Skin epidermis (tissue), 12 donors: ENCODE results near the gene RGS12.

ENCODE experiments used
- H3K27ac ChIP-seq, 21 experiments: fragments of 200-600 bp; sonication (generic) in 11 of 21; one replicate each; pipeline ENCODE4 v1.5.0; 2020; ENCODE audit warnings: mild to moderate bottlenecking in 3 of 21, inconsistent platforms in 2 of 21, moderate library complexity in 2 of 21
- H3K4me3 ChIP-seq, 7 experiments: fragments of 200-600 bp; sonication (generic) in 2 of 7; one replicate each; pipeline ENCODE4 v1.5.0; 2020; ENCODE audit warnings: inconsistent platforms in 2 of 7, mild to moderate bottlenecking in 2 of 7, moderate library complexity in 1 of 7

Gene RGS12

DNA sequence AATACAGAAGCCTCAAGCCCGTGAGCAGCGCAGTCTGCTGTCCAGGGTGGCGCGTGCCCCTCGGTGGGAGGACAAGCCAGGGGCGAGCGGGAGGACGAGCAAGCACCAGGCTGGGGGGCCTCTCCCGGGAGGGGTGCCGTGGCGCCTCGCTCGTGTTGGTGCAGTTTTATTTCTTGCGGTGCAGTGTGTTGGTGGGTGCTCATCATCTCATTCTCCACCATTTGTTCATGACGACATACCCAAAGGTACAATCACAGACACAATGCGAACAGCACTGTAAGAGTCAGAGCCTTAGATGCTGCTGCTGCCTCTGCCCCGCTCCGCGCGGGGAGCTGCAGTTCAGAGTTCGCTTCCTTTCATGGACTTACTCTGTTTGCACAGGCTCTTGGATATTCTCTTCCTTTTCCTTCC lies 30.3 kb downstream of the RGS12 start:
- H3K27ac ChIP-seq = no peak overlapping the region
- H3K4me3 ChIP-seq = no peak overlapping the region

DNA sequence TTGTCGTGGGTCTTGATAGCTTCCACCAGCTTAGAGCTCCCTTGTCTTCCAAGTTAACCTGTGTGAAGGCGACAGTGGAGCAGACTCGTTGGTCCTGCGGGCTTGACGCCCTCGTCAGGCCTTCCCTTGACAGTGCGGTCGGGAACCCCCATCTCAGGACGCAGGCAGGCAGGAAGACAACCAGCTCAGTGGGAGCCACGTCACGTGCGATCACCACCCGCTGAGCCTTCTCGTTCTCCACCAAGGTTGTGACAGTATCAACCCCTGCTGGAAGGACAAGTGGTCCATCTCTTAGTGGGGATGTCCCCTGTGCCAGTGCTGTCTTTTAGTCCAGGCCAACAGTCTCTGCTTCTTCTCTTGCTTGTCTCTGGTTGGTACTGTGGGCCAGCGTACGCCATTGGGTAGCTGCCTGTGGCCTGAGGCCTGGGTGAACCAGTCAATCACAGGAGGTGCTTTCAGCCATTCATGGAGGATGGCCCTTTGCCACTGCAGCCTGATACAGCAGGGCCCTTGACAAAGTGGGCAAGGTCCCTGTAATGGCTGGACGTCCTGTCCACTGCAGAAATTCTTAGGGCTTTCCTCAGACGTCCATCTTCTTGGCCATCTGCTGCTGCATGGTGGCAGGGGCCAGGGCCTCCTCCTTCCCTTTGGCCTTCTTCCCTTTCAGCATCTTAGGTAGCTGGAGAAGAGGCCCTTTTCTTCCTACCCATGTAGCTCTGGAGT lies 31.4 kb downstream of the RGS12 start:
- H3K27ac ChIP-seq = no peak overlapping the region
- H3K4me3 ChIP-seq = no peak overlapping the region

DNA sequence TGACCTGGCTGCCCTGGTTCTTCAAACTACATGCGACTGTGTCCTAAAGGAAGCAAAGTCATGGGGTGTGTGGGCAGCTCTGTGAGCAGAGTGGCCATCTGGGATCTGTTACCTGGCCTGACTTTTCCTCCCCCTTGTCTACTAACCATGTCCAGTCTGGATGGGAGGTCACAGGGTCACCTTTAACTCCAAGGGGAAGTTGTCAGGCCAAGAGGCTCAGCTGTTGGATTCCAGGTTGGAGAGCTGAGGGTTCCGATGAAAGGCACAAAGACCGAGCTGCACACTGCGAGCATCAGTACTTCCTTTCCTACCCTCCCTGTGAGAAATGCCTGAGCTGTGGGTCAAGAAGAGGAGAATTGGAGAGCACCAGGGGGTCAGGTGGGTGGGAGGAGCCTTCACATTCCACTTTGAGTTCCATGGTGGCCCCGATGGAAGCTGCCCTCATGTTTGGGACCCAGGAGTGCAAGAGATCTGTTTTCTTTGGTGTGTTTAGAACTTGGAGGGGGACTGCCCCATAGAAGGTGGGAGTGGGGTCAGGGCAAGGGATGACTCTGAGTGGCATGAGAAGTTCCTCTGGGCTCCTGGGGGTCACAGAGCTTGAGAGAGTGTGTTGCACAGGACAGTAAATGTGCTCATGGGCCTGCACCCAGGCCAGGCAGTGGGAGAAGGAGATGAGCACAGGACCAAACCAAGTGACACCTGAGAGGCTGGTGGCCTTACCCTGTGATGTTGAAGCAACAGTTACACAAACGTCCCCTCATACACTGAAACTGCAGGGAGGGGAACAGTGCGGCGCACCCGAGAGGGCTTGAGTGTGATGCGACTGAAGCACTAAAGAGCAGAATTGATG lies 36.2 kb downstream of the RGS12 start:
- H3K27ac ChIP-seq = no peak overlapping the region

GRCh38 chr4:3329887-3330286 lies 37.1 kb downstream of the RGS12 start:
- Histone ChIP-seq H3K27ac (no peak overlapping the region), H3K4me3 (no peak overlapping the region)

More for the DNA sequence above, 36.2 kb downstream of the RGS12 start:
- H3K4me3 ChIP-seq = no peak overlapping the region

- Histone ChIP-seq H3K27ac (no peak overlapping the region), H3K4me3 (no peak overlapping the region)
Measured at GRCh38 chr4:3330707-3331106, 37.9 kb downstream of the RGS12 start.

- Histone ChIP-seq H3K27ac (peak overlapping the region in 1 of 21 experiments; percentile 49), H3K4me3 (no peak overlapping the region)
Measured at GRCh38 chr4:3331511-3332394, 38.9 kb downstream of the RGS12 start.

DNA sequence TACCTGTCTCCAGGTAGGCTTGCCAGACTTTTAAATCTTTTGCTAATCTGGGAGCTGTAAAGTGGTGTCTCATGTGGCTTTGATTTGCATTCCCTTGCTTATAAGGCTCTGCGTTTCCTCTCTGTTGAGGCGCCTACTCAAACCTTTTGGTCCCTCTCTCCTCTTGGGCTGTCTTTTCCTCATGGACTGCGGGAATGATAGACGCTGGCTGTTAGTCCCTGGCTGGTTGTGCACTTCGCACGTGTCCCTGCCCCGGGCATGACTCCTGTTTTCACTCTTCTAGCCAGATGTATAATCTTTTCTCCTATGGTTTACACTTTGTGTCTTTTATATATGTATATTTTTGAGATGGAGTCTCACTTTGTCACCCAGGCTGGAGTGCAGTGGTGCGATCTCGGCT lies 39.7 kb downstream of the RGS12 start:
- H3K27ac ChIP-seq = no peak overlapping the region
- H3K4me3 ChIP-seq = no peak overlapping the region

DNA sequence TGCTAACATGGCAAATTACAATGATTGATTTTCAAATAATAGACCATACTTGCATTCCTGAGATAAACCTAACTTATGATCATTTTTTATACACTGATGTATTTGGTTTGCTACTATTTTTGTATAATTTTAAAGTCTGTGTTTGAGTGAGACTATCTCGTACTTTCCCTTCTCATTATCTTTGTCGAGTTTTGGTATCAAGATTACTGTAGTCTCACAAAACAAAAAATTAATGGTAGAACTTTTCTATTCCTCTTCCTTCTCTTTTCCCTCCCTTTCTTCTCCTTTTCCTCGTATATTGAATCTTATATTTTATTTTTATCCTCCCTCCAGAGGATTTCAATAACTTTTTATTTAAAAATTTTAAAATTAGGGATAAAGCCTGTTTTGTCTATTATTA lies 41.5 kb downstream of the RGS12 start:
- Histone ChIP-seq H3K27ac (no peak overlapping the region), H3K4me3 (no peak overlapping the region)

- Histone ChIP-seq H3K4me3 (no peak overlapping the region), H3K27ac (peak overlapping the region in 1 of 21 experiments; percentile 21)
Measured at GRCh38 chr4:3335385-3335784, 42.6 kb downstream of the RGS12 start.

- no peak overlapping the region for H3K27ac ChIP-seq
- H3K4me3 ChIP-seq = no peak overlapping the region
Measured at GRCh38 chr4:3335982-3336381, 43.2 kb downstream of the RGS12 start.

DNA sequence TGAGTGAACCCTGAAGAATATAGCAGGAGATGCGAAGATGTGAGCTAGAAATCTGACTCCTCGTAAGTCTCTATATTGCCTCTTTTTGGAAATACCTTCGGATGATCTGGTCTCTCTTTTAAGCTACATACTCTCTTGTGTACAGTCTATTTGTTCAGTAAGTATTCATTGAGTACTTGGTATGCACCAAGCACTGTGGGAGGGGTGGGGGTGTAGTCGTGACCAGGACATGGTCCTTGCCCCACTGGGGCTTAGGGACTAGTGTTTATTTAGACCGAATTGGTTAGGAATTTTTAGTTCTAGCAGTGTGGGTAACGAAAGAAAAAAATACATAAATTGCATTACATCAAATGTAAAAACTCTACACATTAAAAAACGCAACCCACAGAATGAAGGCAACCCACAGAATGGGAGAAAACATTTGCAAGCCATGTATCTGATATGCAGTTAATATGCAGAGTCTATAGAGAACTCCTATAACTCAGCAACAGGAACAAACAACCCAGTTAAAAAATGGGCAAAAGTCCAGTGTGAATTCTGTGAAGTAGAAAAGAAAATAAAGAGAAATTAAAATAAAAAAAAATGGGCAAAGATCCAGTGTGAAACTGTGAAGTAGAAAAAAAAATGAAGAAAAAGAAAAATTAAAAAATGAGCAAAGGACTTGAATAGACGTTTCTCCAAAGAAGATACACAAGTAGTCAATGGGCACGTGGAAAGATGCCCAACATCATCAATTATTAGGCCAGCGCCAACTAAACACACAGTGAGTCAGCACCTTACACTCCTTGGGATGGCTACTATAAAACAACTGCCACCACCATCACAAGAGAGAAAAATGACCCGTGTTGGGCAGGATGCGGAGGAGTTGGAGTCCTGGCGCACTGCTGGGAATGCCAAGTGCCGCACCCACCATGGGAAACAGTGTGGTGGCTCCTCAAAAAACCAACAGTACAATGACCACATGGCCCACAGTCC lies 43.8 kb downstream of the RGS12 start:
- Histone ChIP-seq H3K27ac (no peak overlapping the region), H3K4me3 (no peak overlapping the region)

DNA sequence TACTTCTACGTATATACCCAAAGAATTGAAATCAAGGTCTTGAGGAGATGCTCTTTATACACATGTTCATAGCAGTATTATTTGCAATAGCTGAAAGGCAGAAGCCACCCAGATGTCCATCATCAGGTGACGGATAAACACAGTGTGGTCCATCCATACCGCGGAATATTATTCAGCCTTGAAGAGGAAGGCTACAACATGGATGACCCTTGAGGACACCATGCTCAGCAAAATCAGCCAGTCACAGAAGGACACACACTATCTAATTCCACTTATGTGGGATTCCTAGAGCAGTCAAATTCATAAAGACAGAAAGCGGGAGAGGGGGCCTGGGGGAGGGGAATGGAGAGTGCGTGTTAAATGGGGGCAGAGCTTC lies 44.5 kb downstream of the RGS12 start:
- no peak overlapping the region for H3K4me3 ChIP-seq
- no peak overlapping the region for H3K27ac ChIP-seq

DNA sequence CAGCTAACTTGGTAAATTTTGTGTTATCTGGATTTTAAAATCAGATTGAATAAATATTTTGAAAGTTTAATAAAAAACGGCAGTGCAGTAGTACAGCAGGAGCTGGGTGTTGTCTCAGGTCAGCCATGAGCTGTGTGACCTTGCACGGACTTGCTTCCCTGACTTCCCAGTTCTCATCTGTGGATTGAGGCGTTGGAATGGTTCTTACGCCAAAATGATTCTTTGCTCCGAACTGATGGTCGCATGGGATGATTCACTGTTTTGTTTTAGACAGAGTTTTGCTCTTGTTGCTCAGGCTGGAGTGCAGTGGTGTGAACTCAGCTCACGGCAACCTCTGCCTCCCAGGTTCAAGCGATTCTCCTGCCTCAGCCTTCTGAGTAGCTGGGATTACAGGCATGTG lies 45.0 kb downstream of the RGS12 start:
- Histone ChIP-seq H3K27ac (no peak overlapping the region), H3K4me3 (no peak overlapping the region)

DNA sequence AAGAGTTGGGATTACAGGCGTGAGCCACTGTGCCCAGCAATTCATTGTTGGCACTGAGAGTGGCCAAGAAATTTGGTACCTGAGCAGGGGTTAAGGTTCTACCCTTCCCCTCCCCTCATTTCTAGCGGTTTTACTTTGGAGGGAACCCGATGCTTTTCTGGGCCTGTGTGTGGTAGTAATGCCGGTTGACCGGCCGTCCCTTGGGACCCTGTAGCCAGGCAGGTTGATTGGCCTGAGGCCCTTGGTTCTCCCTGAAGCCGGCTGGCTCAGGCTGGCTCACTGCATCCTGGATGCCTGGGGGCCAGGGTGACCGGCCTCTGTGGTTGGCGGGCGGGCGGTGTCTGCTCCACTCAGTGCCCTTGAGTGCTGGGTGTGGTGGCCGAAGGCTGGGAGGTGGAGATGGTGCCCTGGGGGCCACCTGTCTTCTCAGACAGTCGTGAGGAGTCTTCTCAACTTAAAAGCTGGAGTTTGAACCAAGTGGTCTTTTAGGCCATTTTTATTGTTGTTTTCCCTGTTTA lies 45.6 kb downstream of the RGS12 start:
- Histone ChIP-seq H3K27ac (no peak overlapping the region), H3K4me3 (no peak overlapping the region)

- Histone ChIP-seq H3K27ac (no peak overlapping the region), H3K4me3 (no peak overlapping the region)
Measured at GRCh38 chr4:3338976-3339531, 46.2 kb downstream of the RGS12 start.

GRCh38 chr4:3339577-3339976 lies 46.8 kb downstream of the RGS12 start:
- Histone ChIP-seq H3K4me3 (no peak overlapping the region), H3K27ac (no peak overlapping the region)

DNA sequence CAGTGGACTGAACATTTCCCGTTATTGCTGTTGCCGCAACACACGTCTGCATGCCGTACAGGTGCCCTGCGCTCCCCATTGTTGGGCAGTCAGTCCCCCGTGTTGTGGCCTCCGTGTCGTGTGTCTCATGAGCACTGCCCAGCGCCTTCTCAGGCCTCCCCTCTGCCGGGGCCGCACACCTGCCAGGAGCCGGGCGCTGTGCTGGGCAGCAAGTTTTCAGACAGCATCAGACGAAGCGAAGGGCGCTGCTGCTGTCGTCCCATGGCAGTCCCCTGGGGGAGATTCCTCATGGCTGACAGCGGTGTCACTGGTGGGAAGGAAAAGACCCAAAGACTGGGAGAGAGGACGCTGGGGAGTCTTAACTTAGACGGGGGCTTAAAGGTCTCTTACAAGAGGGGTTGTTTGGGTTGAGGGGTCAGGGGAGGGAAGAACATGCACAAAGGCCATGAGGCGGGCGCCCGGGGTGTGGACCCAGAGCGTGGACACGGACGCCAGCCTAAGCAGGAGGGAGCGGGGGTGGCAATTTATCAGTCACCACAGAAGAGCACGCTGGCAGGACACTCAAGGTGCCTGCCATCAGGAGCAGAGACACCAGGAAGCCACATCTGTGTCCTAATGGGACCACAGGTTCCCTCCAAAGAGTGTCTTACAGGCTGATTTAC lies 47.3 kb downstream of the RGS12 start:
- no peak overlapping the region for H3K27ac ChIP-seq
- H3K4me3 ChIP-seq = no peak overlapping the region

- no peak overlapping the region for H3K4me3 ChIP-seq
- no peak overlapping the region for H3K27ac ChIP-seq
Measured at GRCh38 chr4:3340700-3341083, 47.9 kb downstream of the RGS12 start.
